Thyroid gland (tissue), 4 donors: ENCODE data around the gene GOLGA1.
"Not testable (repeated sequence)": the region's sequence is repeated elsewhere in the genome, so short reads cannot be mapped to it uniquely, and the experiment has no call there.

Experiments used
- POLR2A ChIP-seq, 2 donors: fragments of 450-650 bp; IDR thresholded peaks; one replicate each; pipeline ENCODE4 v1.6.1; 2017; ENCODE audit warnings: antibody characterized with exemption in 2 of 2, mild to moderate bottlenecking in 2 of 2, moderate library complexity in 1 of 2
- TF ChIP-seq, protein P1 (sequence below), 6 experiments: fragments of 200-600 bp in 3 of 6; fragments of 450-650 bp in 3 of 6; sonication (generic) in 3 of 6; IDR thresholded peaks; one replicate each; pipeline ENCODE4 v1.5.1; 2016 to 2019; ENCODE audit warnings: antibody characterized with exemption in 6 of 6, mild to moderate bottlenecking in 2 of 6, inconsistent platforms in 1 of 6, moderate library complexity in 1 of 6

DNA sequence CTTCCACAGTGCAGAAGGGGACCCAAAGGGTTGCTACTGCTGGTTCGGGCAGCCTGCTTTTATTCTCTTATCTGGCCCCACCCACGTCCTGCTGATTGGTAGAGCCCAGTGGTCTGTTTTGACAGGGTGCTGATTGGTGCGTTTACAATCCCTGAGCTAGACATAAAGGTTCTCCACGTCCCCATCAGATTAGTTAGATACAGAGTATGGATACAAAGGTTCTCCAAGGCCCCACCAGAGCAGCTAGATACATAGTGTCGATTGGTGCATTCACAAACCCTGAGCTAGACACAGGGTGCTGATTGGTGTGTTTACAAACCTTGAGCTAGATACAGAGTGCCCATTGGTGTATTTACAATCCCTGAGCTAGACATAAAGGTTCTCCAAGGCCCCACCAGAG, 102.8 kb downstream of the GOLGA1 start:
- TF ChIP-seq, protein P1, sequence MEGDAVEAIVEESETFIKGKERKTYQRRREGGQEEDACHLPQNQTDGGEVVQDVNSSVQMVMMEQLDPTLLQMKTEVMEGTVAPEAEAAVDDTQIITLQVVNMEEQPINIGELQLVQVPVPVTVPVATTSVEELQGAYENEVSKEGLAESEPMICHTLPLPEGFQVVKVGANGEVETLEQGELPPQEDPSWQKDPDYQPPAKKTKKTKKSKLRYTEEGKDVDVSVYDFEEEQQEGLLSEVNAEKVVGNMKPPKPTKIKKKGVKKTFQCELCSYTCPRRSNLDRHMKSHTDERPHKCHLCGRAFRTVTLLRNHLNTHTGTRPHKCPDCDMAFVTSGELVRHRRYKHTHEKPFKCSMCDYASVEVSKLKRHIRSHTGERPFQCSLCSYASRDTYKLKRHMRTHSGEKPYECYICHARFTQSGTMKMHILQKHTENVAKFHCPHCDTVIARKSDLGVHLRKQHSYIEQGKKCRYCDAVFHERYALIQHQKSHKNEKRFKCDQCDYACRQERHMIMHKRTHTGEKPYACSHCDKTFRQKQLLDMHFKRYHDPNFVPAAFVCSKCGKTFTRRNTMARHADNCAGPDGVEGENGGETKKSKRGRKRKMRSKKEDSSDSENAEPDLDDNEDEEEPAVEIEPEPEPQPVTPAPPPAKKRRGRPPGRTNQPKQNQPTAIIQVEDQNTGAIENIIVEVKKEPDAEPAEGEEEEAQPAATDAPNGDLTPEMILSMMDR (IDR thresholded peaks at IDR 0.05), result not testable (repeated sequence)
- TF ChIP-seq POLR2A (IDR thresholded peaks at IDR 0.05), result not testable (repeated sequence)
